ENCODE measurements around the gene TMEM132A.

The TMEM132A gene

GRCh38 chr11:60897496-60897895, 26.8 kb upstream of the TMEM132A start:
- TF ChIP-seq, protein P1, sequence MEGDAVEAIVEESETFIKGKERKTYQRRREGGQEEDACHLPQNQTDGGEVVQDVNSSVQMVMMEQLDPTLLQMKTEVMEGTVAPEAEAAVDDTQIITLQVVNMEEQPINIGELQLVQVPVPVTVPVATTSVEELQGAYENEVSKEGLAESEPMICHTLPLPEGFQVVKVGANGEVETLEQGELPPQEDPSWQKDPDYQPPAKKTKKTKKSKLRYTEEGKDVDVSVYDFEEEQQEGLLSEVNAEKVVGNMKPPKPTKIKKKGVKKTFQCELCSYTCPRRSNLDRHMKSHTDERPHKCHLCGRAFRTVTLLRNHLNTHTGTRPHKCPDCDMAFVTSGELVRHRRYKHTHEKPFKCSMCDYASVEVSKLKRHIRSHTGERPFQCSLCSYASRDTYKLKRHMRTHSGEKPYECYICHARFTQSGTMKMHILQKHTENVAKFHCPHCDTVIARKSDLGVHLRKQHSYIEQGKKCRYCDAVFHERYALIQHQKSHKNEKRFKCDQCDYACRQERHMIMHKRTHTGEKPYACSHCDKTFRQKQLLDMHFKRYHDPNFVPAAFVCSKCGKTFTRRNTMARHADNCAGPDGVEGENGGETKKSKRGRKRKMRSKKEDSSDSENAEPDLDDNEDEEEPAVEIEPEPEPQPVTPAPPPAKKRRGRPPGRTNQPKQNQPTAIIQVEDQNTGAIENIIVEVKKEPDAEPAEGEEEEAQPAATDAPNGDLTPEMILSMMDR (IDR thresholded peaks at IDR 0.05; ENCODE audit: low read depth, low read length): no peak
- no peak overlapping the region for H3K4me3 ChIP-seq (ENCODE audit: low read depth, low read length)

GRCh38 chr11:60899046-60899936, 25.0 kb upstream of the TMEM132A start:
- TF ChIP-seq, protein P1 (IDR thresholded peaks at IDR 0.05; ENCODE audit: low read depth, low read length): peak; percentile 98
- no peak overlapping the region for H3K4me3 ChIP-seq (ENCODE audit: low read depth, low read length)

- TF ChIP-seq, protein P1 (IDR thresholded peaks at IDR 0.05; ENCODE audit: low read depth, low read length): no peak
- H3K4me3 ChIP-seq (ENCODE audit: low read depth, low read length): no peak overlapping the region
Observed at GRCh38 chr11:60899977-60900376, 24.3 kb upstream of the TMEM132A start.

- TF ChIP-seq, protein P1 (IDR thresholded peaks at IDR 0.05; ENCODE audit: low read depth, low read length): no peak
- H3K4me3 ChIP-seq (ENCODE audit: low read depth, low read length): no peak overlapping the region
Observed at GRCh38 chr11:60900673-60901404, 23.4 kb upstream of the TMEM132A start.

- no peak overlapping the region for H3K4me3 ChIP-seq (ENCODE audit: low read depth, low read length)
- TF ChIP-seq, protein P1 (IDR thresholded peaks at IDR 0.05; ENCODE audit: low read depth, low read length): no peak
Observed at GRCh38 chr11:60902625-60903024, 21.6 kb upstream of the TMEM132A start.

DNA sequence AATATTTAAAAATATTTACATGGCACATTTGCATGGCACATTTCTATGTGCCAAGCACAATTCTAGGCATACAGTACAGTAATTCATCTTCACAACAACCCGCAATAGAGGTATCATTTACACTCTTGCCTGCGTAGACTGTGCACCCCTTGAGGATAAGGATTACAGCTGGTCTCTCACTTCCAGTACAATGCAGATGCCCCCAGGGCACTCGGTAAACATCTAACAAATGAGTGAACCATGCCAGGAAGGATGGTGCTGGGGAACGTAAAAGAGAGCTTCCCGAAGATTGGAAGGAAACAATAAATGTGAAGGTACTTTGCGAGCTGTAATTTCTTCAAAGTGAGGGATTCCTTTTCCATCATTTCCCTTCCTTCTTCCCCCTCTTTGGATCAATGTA, 19.2 kb upstream of the TMEM132A start:
- TF ChIP-seq, protein P1 (IDR thresholded peaks at IDR 0.05; ENCODE audit: low read depth, low read length): no peak
- H3K4me3 ChIP-seq (ENCODE audit: low read depth, low read length): peak overlapping the region; percentile 90
